HCT116 (cell line): ENCODE results near the gene ANXA5. TPM values are rescaled to one million over a fixed set of nuclear protein-coding genes. Genes with fewer than 3 reads are reported as not detected.

Experiments used
- ATAC-seq: fragments of 200-7000 bp; cut with Tn5 transposase; 2 replicates; pipeline ENCODE4 v1.9.1; 2020; ENCODE audit warnings: mild to moderate bottlenecking, moderate library complexity
- BruUV-seq: library from RNA; stranded (reverse); fragments of 400-500 nt; replicated peaks from 2 replicates; lab custom pipeline; 2021; lab: Mats Ljungman, UMichigan
- CTCF ChIA-PET: fragments of 300-600 bp; sonication (Branson Sonifier 250); formaldehyde crosslinking; loops from one replicate; lab custom pipeline; 2021; ENCODE audit warnings: antibody characterized with exemption; lab: Charles Lee
- POLR2A ChIA-PET: fragments of 300-600, 350-600 bp; sonication (Branson Sonifier 250); formaldehyde crosslinking; loops from one replicate; lab custom pipeline; 2021; ENCODE audit warnings: antibody characterized with exemption; lab: Charles Lee
- RAD21 ChIA-PET, 2 experiments: fragments of 300-600 bp; sonication (Branson Sonifier 250); formaldehyde crosslinking; loops; one replicate each; lab custom pipeline; 2023; ENCODE audit warnings: low total read pairs in 2 of 2; ENCODE audit not compliant: uncharacterized antibody in 2 of 2, unreplicated experiment in 2 of 2, low non-redundant PET in 1 of 2; lab: Charles Lee
- DNase-seq: peaks from one replicate; pipeline ENCODE4 v3.0.0-alpha.2; 2010; ENCODE audit warnings: low read depth, low spot score
- H2AFZ ChIP-seq: fragments of 200-600 bp; shearing (Covaris generic), sonication (generic); 2 replicates; pipeline ENCODE4 v1.6.1; 2017; ENCODE audit warnings: low read depth, mixed run types, mixed read lengths, antibody characterized with exemption, low read length; ENCODE audit not compliant: poor library complexity, severe bottlenecking
- H3K27ac ChIP-seq: 2 replicates; pipeline ENCODE4 v1.5.1; 2012; ENCODE audit warnings: low read depth, low read length
- H3K27me3 ChIP-seq: fragments of 200-600 bp; sonication (generic); 2 replicates; pipeline ENCODE4 v1.6.1; 2016; ENCODE audit warnings: mixed run types, low read length, mixed read lengths; ENCODE audit not compliant: insufficient read depth
- H3K36me3 ChIP-seq, 2 experiments: fragments of 200-500 bp in 1 of 2; fragments of 200-600 bp in 1 of 2; sonication (Bioruptor generic) in 1 of 2; sonication (generic) in 1 of 2; 2 replicates each; pipeline versions ENCODE4 v1.5.1 to v1.6.1; 2014 to 2016; ENCODE audit warnings: low read length in 2 of 2, inconsistent platforms in 1 of 2, mixed read lengths in 1 of 2, mixed run types in 1 of 2; ENCODE audit not compliant: insufficient read depth in 2 of 2, control insufficient read depth in 1 of 2
- H3K4me1 ChIP-seq, 2 experiments: fragments of 200-600 bp in 1 of 2; sonication (generic) in 1 of 2; 2 replicates each; pipeline versions ENCODE4 v1.5.1 to v1.6.1; 2012 to 2017; ENCODE audit warnings: low read length in 2 of 2, inconsistent platforms in 1 of 2, mild to moderate bottlenecking in 1 of 2, mixed read lengths in 1 of 2, mixed run types in 1 of 2, moderate library complexity in 1 of 2; ENCODE audit not compliant: insufficient read depth in 2 of 2, control insufficient read depth in 1 of 2
- H3K4me2 ChIP-seq: fragments of 200-600 bp; sonication (generic); 2 replicates; pipeline ENCODE4 v1.6.1; 2017; ENCODE audit warnings: mixed run types, low read length, mixed read lengths
- H3K4me3 ChIP-seq, 2 experiments: fragments of 200-600 bp in 1 of 2; sonication (generic) in 1 of 2; replicated peaks in 1 of 2; 2 replicates each; pipeline ENCODE4 v1.5.1; 2011 to 2016; ENCODE audit warnings: low read length in 2 of 2, control low read depth in 1 of 2, low read depth in 1 of 2, mild to moderate bottlenecking in 1 of 2, mixed read lengths in 1 of 2, mixed run types in 1 of 2
- H3K79me2 ChIP-seq: fragments of 200-600 bp; sonication (generic); 2 replicates; pipeline ENCODE4 v1.6.1; 2017; ENCODE audit warnings: mild to moderate bottlenecking, mixed run types, low read length, moderate library complexity, mixed read lengths; ENCODE audit not compliant: insufficient read depth
- H3K9ac ChIP-seq: fragments of 200-600 bp; sonication (generic); 2 replicates; pipeline ENCODE4 v1.6.1; 2016; ENCODE audit warnings: low read length, mixed read lengths
- H3K9me2 ChIP-seq: fragments of 200-600 bp; sonication (generic), shearing (Covaris generic); 2 replicates; pipeline ENCODE4 v1.6.1; 2017; ENCODE audit warnings: mixed run types, mild to moderate bottlenecking, moderate library complexity; ENCODE audit not compliant: insufficient read depth
- H3K9me3 ChIP-seq, 2 experiments: fragments of 200-500 bp in 1 of 2; fragments of 200-600 bp in 1 of 2; sonication (Bioruptor generic) in 1 of 2; sonication (generic) in 1 of 2; 2 replicates each; pipeline ENCODE4 v1.6.1; 2014 to 2017; ENCODE audit warnings: low read length in 2 of 2, mixed read lengths in 2 of 2, inconsistent platforms in 1 of 2, low read depth in 1 of 2, mild to moderate bottlenecking in 1 of 2, mixed run types in 1 of 2, moderate library complexity in 1 of 2; ENCODE audit not compliant: control insufficient read depth in 1 of 2, insufficient read depth in 1 of 2
- H4K20me1 ChIP-seq: fragments of 200-600 bp; sonication (generic), shearing (Covaris generic); 2 replicates; pipeline ENCODE4 v1.6.1; 2017; ENCODE audit warnings: mixed run types, mild to moderate bottlenecking, moderate library complexity; ENCODE audit not compliant: insufficient read depth
- ATF3 ChIP-seq: IDR thresholded peaks from 2 replicates; pipeline ENCODE4 v1.6.1; 2012
- CBX3 ChIP-seq: IDR thresholded peaks from 2 replicates; pipeline ENCODE4 v1.6.1; 2012; ENCODE audit warnings: low read depth
- CEBPB ChIP-seq: IDR thresholded peaks from 2 replicates; pipeline ENCODE4 v1.6.1; 2012; ENCODE audit warnings: low read depth
- ELF1 ChIP-seq: IDR thresholded peaks from 2 replicates; pipeline ENCODE4 v1.6.1; 2012; ENCODE audit warnings: low read depth, borderline replicate concordance
- FOSL1 ChIP-seq: IDR thresholded peaks from 2 replicates; pipeline ENCODE4 v1.6.1; 2012; ENCODE audit warnings: low read depth
- RAD21 ChIP-seq: IDR thresholded peaks from 2 replicates; pipeline ENCODE4 v1.6.1; 2012; ENCODE audit warnings: low read depth, mild to moderate bottlenecking
- TCF7L2 ChIP-seq: IDR thresholded peaks from 2 replicates; pipeline ENCODE4 v1.7.0; 2011; ENCODE audit warnings: borderline replicate concordance, inconsistent platforms; ENCODE audit not compliant: insufficient read depth, insufficient read length; ENCODE audit errors: extremely low read depth
- YY1 ChIP-seq: IDR thresholded peaks from 2 replicates; pipeline ENCODE4 v1.6.1; 2011; ENCODE audit warnings: low read length, low read depth, moderate library complexity, mild to moderate bottlenecking; ENCODE audit not compliant: insufficient replicate concordance; ENCODE audit errors: extremely low read depth
- intact Hi-C: fragments of 100-400 bp; cut with micrococcal nuclease; formaldehyde crosslinking; loops from 2 replicates; pipeline ENCODE4 v1.10.0; 2022
- total RNA-seq: library from RNA; stranded (reverse); gene quantifications from one replicate; pipeline ENCODE4 v1.2.1, GENCODE V29; 2021; ENCODE audit not compliant: unreplicated experiment
- TF ChIP-seq, protein P1 (sequence below), 3 experiments: fragments of 200-600 bp in 1 of 3; sonication (generic) in 1 of 3; IDR thresholded peaks in 2 of 3; conservative IDR thresholded peaks in 1 of 3; 2 replicates each; pipeline ENCODE4 v1.5.1; 2012 to 2017; ENCODE audit warnings: low read depth in 2 of 3, low read length in 2 of 3, antibody characterized with exemption in 1 of 3, borderline replicate concordance in 1 of 3, control low read depth in 1 of 3, mild to moderate bottlenecking in 1 of 3, mixed read lengths in 1 of 3, mixed run types in 1 of 3, moderate library complexity in 1 of 3; ENCODE audit not compliant: insufficient read depth in 1 of 3

The ANXA5 gene
- total RNA-seq, 1 experiment from 2014 or later = 186 TPM

DNA sequence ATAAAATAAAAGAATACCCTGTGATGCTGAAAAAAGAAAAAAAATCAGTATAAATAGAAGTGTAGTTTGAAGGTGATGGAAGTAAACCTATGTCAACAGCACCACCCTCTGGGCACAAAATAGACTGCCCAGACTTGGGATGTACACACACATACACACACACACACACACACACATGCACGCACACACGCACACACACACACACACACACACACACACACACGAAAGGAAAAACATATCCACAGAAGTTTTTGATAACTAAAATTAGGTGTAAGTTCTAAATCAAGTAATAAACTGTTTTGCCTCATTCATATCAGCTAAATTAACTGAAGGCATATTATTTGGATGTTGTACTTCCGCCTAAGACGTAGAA is 40.5 kb downstream of the ANXA5 start:
- Histone ChIP-seq H3K36me3 (no peaks in the 10 kb centered on the region), H3K79me2 (no peaks in the 10 kb centered on the region), H3K9ac (no peak overlapping the region), H3K9me2 (no peaks in the 10 kb centered on the region), H3K27ac (no peak overlapping the region), H3K27me3 (no peaks in the 10 kb centered on the region), H2AFZ (peak overlapping the region; percentile 54), H4K20me1 (no peaks in the 10 kb centered on the region), H3K4me3 (no peak overlapping the region), H3K4me2 (no peak overlapping the region), H3K4me1 (no peaks in the 10 kb centered on the region), H3K9me3 (no peaks in the 10 kb centered on the region)
- peak; percentile 81 for ATAC-seq
- intact Hi-C loops = loop anchor here (1.0 to 10.0 kb wide), 5 partner anchors 194 to 1585 kb away; no protein-coding TSS in a partner anchor
- ChIA-PET RAD21 (interaction anchor here (0.7 to 1.5 kb wide), 7 partner anchors 20 to 379 kb away, joined by 3 to 5 read pairs (median 4); no protein-coding TSS in a partner anchor), POLR2A (no interaction called here), CTCF (interaction anchor here (1.4 to 1.9 kb wide), 2 partner anchors 194 to 286 kb away, joined by 8 to 14 read pairs; no protein-coding TSS in a partner anchor)
- peak; percentile 65 for DNase-seq
- no TSS peak for BruUV-seq
- TF ChIP-seq ELF1 (no peak), FOSL1 (0 out of 2 replicates have a peak, but pooled peaks have one; percentile 28), ATF3 (no peak), TCF7L2 (no peak), RAD21 (peak; percentile 77), CBX3 (peak; percentile 79; the same call in 1 of the 2 replicates), YY1 (peak; percentile 22), CEBPB (no peak)
- TF ChIP-seq, protein P1, sequence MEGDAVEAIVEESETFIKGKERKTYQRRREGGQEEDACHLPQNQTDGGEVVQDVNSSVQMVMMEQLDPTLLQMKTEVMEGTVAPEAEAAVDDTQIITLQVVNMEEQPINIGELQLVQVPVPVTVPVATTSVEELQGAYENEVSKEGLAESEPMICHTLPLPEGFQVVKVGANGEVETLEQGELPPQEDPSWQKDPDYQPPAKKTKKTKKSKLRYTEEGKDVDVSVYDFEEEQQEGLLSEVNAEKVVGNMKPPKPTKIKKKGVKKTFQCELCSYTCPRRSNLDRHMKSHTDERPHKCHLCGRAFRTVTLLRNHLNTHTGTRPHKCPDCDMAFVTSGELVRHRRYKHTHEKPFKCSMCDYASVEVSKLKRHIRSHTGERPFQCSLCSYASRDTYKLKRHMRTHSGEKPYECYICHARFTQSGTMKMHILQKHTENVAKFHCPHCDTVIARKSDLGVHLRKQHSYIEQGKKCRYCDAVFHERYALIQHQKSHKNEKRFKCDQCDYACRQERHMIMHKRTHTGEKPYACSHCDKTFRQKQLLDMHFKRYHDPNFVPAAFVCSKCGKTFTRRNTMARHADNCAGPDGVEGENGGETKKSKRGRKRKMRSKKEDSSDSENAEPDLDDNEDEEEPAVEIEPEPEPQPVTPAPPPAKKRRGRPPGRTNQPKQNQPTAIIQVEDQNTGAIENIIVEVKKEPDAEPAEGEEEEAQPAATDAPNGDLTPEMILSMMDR (IDR thresholded peaks at IDR 0.05 in 2 of 3, conservative IDR thresholded peaks at IDR 0.05 in 1 of 3; ENCODE audit: borderline replicate concordance in 1 of 3, insufficient read depth in 1 of 3, low read depth in 2 of 3, low read length in 2 of 3) = peak; percentile 50 to 64 (median 51); a peak in 5 of 6 replicates
